Caki2 (cell line): Measurements from ENCODE around the gene PRKCB. TPM values are rescaled to one million over a fixed set of nuclear protein-coding genes. Genes with fewer than 3 reads are reported as not detected.

Experiments
- DNase-seq: peaks from one replicate; pipeline ENCODE4 v3.0.0-alpha.2; 2015; ENCODE audit warnings: low read depth
- in situ Hi-C: cut with HindIII; loops from 2 replicates; pipeline ENCODE4 v1.10.0; 2016; ENCODE audit warnings: low sequenced_read_pairs, low pct_unique_long_range_greater_than_20kb, mixed read lengths
- total RNA-seq: library from RNA; depleted of rRNA; stranded (reverse); fragments of >200 nt; shearing (Covaris generic); gene quantifications from 2 replicates; pipeline ENCODE4 v1.2.3, GENCODE V29; 2014; ENCODE audit warnings: low replicate concordance; rRNA removed

Gene PRKCB
- not detected in 2 replicates for total RNA-seq

- in situ Hi-C loops = no loop called here
- peak; percentile 74 for DNase-seq
Observed at GRCh38 chr16:23835390-23836077, at the start of gene PRKCB. Gene PRKCB, plus strand, starts transcription at chr16:23835983.

GRCh38 chr16:23786964-23787561 is 48.7 kb upstream of the PRKCB start:
- DNase-seq = no peak
- in situ Hi-C loops = no loop called here

- in situ Hi-C loops = no loop called here
- no peak for DNase-seq
Observed at GRCh38 chr16:23788685-23789084, 47.1 kb upstream of the PRKCB start.

- DNase-seq = no peak
- in situ Hi-C loops = no loop called here
Observed at GRCh38 chr16:23795378-23795777, 40.4 kb upstream of the PRKCB start.

GRCh38 chr16:23796941-23797340 is 38.8 kb upstream of the PRKCB start:
- in situ Hi-C loops = no loop called here
- no peak for DNase-seq

- DNase-seq = peak; percentile 39
- in situ Hi-C loops = loop anchor here (10.0 kb wide), 1 partner anchor 213 kb away; no protein-coding TSS in a partner anchor
Observed at GRCh38 chr16:23801378-23801777, 34.4 kb upstream of the PRKCB start.

GRCh38 chr16:23802776-23803175 is 33.0 kb upstream of the PRKCB start:
- in situ Hi-C loops = loop anchor here (10.0 kb wide), 1 partner anchor 212 kb away; no protein-coding TSS in a partner anchor
- no peak for DNase-seq

- in situ Hi-C loops = loop anchor here (10.0 kb wide), 1 partner anchor 211 kb away; no protein-coding TSS in a partner anchor
- DNase-seq = no peak
Observed at GRCh38 chr16:23803591-23804123, 32.1 kb upstream of the PRKCB start.

- DNase-seq = no peak
- in situ Hi-C loops = loop anchor here (10.0 kb wide), 1 partner anchor 208 kb away; no protein-coding TSS in a partner anchor
Observed at GRCh38 chr16:23807028-23807427, 28.8 kb upstream of the PRKCB start.

GRCh38 chr16:23821467-23821866 is 14.3 kb upstream of the PRKCB start:
- DNase-seq = no peak
- in situ Hi-C loops = no loop called here

- in situ Hi-C loops = no loop called here
- no peak for DNase-seq
Observed at GRCh38 chr16:23821875-23822688, 13.7 kb upstream of the PRKCB start.

- peak; percentile 92 for DNase-seq
- in situ Hi-C loops = no loop called here
Observed at GRCh38 chr16:23823475-23824384, 12.1 kb upstream of the PRKCB start.

GRCh38 chr16:23824909-23825308 is 10.9 kb upstream of the PRKCB start:
- DNase-seq = no peak
- in situ Hi-C loops = no loop called here

GRCh38 chr16:23826528-23827045 is 9.2 kb upstream of the PRKCB start:
- no peak for DNase-seq
- in situ Hi-C loops = no loop called here

- in situ Hi-C loops = no loop called here
- DNase-seq = no peak
Observed at GRCh38 chr16:23827057-23827456, 8.7 kb upstream of the PRKCB start.

GRCh38 chr16:23829454-23829853 is 6.3 kb upstream of the PRKCB start:
- in situ Hi-C loops = no loop called here
- DNase-seq = no peak

- in situ Hi-C loops = no loop called here
- DNase-seq = no peak
Observed at GRCh38 chr16:23830276-23830675, 5.5 kb upstream of the PRKCB start.

- in situ Hi-C loops = no loop called here
- no peak for DNase-seq
Observed at GRCh38 chr16:23832882-23833281, 2.9 kb upstream of the PRKCB start.
